NCI-H1417 treated with DMSO at 0.1 percent for 48 hours (cell line): ENCODE results near the gene HDGFL2.

Experiments used
- DNase-seq: peaks from one replicate; lab custom pipeline; 2025; lab: John Stamatoyannopoulos, UW

The HDGFL2 gene

DNA sequence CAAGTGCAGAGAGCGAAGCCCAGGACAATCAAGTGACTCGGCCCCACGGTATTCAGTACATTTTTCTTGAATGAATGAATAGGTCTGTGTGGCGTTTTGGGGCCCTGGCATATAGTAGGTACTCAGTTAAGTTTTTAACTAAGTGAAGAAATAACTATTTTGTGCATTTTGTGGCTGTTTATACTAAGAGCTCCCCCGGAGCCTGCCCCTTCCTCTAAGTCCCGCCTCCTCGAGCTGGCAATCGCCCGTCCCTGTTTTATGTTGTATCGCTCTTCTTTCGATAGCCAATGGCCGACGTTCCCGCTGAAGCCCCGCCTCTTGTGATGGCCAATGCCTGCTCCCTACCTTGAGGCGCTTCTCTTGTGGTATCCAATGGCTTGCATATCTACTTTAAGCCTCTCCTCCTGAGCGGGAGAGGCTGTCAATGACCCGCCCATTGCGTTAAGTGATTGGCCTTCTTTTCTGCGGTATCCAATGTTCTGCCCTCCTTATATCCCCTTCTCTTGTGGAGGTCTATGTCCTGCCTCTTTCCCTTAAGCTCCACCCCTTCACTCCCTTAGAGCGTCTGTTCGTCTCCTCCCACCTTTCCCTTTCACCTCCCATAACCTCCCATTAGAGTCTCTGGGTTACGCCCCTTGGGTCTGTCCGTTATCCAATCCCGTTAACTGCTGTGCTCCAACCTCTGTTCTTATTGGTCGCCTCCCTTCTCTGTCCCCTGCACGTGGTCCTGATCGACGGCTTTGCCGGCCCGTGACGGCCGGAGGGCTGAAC lies 509 bp upstream of the HDGFL2 start:
- DNase-seq: peak; percentile 100

DNA sequence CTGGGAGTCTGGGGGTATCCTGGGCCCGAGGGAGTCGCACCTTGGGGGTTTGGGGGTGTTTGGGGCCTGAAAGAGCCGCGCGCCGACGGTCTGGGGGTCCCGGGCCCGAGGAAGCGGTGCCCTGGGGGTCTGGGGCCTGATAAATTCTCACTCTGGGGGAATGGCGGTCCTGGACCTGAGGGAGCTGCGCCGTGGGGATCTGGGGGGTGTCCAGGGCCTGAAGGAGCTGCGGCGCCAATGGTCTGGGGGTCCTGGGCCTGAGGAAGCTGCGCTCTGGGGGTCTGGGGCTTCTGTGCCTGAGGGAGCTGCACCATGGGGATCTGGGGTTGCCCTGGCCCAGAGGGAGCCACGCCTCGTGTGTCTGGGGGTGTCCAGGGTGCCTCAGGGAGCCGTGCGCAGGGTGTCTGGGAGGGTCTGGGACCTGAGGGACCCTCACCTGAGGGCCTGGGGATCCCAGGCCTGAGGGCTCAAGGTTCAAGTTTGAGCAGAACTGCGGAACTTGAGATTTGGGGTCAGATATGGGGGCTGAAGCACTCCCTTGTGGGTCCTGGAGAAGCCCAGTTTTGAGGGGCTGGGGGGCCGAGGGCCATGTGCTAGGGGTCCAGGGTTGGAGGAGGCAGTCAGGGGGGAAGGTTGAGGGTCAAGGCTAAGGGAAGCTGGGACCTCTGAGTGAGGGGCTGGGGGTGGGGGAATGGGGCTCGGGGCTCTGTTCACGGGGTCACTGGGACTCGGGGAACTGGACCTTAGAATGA lies 1.1 kb downstream of the HDGFL2 start:
- DNase-seq: no peak

DNA sequence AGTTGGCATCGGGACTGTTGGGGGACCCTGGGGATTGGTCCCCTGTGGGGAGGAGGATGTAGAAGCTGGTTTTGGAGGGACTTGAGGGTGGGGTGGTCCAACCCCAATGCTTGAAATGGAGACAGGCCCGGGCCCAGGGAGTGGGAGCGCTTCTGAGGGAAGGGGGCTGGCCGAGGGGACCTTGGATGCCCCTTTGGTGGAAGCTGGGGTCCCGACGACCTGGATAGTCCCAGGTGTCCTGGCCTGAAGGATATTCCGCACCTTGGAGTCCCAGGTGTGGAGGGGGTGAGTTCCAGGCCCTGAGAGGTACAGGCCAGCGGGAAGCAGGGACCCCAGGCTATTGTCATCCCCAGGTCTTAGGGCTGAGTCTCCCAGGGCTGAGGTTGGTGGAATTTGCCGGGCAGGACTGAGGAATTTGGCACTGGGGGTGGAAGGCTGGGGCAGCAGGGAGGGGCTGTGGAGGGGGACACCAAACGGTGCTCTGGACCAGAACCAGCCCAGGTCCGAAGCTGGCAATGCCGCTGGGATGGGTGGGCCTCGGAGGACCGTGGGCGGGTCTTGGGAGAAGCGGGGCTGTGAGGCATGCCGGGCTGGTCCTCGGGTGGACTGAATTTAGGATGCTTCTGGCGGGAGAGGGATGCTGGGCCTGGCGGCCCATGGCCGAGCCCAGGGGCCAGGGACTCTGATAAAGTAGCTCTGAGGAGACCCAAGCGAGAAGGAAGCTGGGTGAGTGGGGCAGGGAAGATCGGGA lies 1.8 kb downstream of the HDGFL2 start:
- DNase-seq: no peak

DNA sequence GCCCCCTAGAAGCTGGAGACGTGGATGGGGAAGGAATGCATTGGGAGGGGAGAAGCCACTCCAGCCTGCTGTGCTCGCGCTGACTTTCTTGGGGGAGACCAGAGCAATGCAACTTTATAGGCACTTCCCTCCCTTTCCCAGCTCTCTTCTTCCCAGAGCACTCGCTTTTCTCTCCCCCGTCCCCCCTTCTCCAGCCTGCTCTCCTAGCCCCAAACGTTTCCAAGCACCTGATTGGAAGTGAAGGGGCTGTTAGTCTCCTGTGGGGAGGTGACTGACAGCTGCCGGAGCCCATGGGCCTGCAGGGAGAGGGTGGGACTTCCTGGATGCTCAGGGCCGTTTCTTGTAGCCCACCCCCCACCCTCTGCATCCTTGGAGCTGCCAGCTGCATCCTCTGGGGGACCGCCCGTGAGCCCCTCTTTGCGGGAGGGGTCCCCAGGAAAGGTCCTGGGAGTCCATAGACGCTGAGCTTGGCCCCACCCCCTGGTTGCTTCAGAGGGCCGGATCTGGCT lies 2.5 kb downstream of the HDGFL2 start:
- DNase-seq: no peak

DNA sequence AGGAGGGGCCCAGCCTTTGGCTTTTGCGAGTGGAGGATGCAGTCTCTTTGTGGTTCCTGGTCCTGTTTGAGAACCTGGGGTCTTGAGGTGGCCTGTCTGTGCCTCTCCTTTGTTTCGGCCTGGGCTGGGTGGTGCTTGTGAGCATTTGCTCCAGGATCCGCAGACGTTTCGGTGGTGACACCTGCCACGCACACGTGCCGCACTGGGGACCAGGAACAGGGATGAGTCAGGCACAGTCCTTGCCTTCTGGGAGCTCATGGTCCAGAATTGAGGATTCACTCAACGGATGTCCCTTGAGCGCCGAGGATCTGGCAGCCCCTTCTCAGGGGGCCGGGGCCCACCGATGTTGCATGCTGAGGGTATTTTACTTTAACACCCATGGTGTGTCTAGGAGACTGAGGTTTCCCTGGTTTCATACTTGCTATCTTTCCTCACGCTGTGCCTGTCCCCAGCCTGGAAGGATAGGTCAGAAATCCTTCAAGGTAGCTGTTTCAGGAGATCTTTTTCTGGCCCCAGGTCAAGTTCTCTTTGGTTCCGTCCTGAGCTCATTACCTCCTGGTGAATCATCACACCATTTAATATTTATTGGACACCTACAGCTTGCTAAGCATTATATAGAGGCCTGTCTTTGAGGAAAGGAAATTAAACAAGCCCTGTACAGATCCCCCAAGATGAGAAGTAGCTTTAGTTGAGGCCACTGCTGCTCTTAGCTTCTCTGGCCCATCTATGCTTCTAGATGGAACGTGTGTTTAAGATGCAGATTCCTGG lies 5.1 kb downstream of the HDGFL2 start:
- no peak for DNase-seq

DNA sequence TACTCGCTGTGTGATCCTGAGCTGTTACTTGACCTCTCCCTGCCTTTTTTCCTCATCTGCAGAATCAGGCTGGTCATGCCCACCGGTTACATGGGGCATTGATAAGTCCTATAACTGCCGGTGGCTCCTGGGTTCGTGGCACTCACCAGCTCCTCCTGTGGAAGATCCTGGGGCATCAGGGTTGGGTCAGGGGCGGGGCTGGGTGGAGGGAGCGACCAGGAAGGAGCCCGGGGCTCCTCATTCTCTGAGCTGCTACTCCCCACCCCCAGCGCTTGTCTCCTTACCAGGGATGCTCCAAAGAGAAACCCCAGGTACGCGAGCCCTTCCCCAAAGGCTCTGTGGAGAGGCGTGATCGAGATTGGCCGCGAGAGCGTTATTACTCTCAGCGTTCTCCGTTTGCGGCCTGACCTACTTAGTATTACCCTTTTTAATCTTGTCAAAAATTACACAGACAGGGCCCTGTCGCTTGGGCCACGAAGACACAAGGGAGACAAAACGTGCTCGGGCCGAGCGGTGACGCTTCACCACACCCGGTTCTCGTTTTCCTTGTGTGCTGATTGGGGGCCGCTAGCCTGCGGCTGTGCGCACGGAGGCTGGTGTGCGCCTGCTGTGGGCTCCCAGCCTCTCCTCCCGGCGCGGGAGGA lies 10.7 kb downstream of the HDGFL2 start:
- DNase-seq: no peak

- DNase-seq: no peak
Observed at GRCh38 chr19:4483385-4483784, 11.3 kb downstream of the HDGFL2 start.

DNA sequence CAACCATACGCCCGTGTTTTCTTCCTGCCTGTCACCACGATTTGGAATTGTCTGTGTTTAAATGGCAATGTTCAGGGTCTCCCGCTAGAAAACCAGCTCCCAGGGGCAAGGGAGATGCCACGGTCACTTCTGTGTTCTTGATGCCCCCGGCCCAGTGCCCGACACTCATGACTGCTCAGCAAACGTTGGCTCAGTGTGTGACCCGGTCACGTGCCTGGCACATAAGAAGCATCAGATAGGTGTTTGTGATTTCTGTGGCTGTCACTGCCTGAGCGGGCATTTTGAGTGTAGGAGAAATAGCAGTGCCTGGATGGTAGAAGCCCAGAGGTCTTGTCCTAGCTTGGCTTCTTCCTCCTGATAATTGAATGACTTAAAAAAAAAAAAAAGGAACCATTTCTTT lies 15.5 kb downstream of the HDGFL2 start:
- no peak for DNase-seq

- DNase-seq: no peak
Observed at GRCh38 chr19:4488496-4488895, 16.4 kb downstream of the HDGFL2 start.

- no peak for DNase-seq
Observed at GRCh38 chr19:4491446-4491845, 19.3 kb downstream of the HDGFL2 start.

- no peak for DNase-seq
Observed at GRCh38 chr19:4492337-4493103, 20.4 kb downstream of the HDGFL2 start.

- no peak for DNase-seq
Observed at GRCh38 chr19:4493104-4493928, 21.2 kb downstream of the HDGFL2 start.

DNA sequence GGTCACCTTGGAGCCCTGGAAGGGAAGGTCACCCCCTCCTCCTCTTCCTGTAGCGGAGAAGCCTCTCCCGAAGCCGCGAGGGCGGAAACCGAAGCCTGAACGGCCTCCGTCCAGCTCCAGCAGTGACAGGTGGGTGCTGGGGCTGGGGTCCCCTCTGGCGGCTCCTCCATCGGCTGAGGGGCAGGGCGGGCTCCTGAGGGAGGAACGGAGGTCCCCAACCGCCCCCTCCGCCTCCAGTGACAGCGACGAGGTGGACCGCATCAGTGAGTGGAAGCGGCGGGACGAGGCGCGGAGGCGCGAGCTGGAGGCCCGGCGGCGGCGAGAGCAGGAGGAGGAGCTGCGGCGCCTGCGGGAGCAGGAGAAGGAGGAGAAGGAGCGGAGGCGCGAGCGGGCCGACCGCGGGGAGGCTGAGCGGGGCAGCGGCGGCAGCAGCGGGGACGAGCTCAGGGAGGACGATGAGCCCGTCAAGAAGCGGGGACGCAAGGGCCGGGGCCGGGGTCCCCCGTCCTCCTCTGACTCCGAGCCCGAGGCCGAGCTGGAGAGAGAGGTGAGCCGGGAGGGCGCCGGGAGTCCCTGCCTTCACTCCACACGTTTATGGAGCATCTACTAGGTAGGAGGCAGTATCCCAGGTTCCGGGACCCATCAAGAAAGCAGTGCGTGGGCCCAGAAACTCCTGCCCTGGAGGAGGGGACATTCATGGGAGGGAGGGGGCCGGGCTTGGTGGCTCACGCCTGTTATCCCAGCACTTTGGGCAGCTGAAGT lies 22.0 kb downstream of the HDGFL2 start:
- DNase-seq: no peak

GRCh38 chr19:4494691-4495064 lies 22.6 kb downstream of the HDGFL2 start:
- no peak for DNase-seq

DNA sequence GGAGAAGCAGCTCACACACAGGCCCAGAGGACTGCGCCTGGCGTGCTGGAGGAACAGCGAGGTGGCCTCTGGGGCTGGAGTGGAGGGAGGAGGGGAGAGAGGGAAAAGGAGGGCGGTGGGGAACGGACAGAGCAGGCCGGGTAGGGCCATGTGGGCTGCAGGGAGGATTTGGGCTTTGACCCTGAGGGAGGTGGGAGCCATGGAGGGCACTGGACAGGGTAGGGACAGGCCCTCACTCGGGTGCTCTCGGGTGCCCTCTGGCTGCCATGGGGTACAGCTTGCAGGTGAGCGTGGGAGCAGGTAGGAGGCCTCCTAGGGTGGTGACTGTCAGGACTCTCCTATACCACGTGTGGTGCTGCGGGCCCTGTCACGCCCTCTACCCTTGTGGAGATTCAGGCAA lies 23.4 kb downstream of the HDGFL2 start:
- DNase-seq: no peak

GRCh38 chr19:4496304-4496703 lies 24.2 kb downstream of the HDGFL2 start:
- no peak for DNase-seq

- no peak for DNase-seq
Observed at GRCh38 chr19:4497770-4498389, 25.8 kb downstream of the HDGFL2 start.

GRCh38 chr19:4498694-4499093 lies 26.6 kb downstream of the HDGFL2 start:
- DNase-seq: no peak

DNA sequence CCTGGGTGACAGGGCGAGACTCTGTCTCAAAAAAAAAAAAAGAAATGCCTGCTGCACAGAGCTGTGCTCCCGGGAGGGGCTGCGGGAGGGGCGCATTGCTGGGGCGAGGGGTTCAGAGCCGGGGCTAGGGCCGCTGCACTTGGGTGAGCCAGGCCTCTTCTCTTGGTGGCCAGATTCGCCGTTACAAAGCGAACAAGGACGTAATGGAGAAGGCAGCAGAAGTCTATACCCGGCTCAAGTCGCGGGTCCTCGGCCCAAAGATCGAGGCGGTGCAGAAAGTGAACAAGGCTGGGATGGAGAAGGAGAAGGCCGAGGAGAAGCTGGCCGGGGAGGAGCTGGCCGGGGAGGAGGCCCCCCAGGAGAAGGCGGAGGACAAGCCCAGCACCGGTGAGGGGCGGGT lies 27.2 kb downstream of the HDGFL2 start:
- no peak for DNase-seq
